ENCODE data around the gene EXOC1L.

The EXOC1L gene

DNA sequence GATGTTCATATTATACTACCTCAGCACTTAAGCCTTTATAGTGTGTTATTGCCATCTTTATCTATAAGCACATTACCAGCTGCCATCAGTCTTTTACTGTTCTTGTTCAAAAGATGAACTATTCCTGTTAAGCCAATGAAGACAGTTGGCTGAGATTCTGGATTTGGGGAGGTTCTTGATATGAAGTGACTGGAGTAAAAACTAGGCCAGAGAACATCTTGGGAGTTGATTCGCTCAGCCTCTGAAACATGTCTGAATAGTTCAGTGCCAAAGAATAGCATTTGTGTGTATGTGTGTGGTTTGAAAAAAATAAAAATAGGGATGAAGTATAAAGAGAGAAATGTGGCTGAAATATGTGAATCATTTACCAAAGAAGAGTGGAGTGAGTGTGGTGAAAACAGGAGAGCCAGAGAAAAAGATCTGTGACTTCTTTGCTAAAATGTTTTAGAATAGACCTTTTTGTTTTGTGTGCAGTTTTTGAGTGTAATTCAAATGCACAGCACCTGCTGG lies 49.0 kb downstream of the EXOC1L start (continued):
- TF ChIP-seq ZNF221 (tag by site-specific recombination; IDR thresholded peaks at IDR 0.05; ENCODE audit: borderline replicate concordance): no peak
- no peak for TF ChIP-seq ZNF473 (tag by site-specific recombination; IDR thresholded peaks at IDR 0.05)
- TF ChIP-seq RBAK (tag by site-specific recombination; IDR thresholded peaks at IDR 0.05): no peak
- TF ChIP-seq ZNF571 (tag by site-specific recombination; IDR thresholded peaks at IDR 0.05): no peak
- TF ChIP-seq ZSCAN23 (tag by site-specific recombination; IDR thresholded peaks at IDR 0.05): no peak

DNA sequence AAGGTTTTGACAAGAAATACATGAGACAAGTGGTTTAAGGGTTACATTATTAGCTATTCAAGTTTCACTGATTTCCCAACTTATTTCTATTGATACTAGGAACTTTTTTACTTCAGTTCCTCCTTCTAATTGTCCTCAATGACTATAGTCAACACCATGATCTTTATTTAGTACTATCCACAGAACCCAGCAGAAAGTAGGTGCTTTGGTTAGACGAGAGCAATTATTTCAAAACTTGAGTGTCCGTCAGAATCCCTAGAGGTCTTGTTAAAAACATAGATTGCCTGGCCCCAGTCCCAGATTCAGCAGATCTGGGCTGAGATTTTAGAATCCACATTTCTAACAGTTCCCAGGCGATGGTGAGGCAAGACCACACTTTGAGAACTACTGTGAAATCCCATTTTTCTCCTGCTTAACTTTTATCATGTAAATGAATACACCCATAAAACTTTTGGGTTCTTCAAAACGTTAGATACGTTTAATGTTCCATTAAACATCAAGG lies 51.8 kb downstream of the EXOC1L start:
- H3K4me1 ChIP-seq (ENCODE audit: control insufficient read depth, insufficient read depth, low read length): no peaks in the 10 kb centered on the region
- no peak overlapping the region for H3K27ac ChIP-seq (ENCODE audit: extremely low read depth, low read depth, low read length)
- POLR2A ChIA-PET: no interaction called here
- CTCF ChIA-PET: interaction anchor here (0.6 kb wide), 1 partner anchor 19 kb away, joined by 5 read pairs; no protein-coding TSS in a partner anchor
- H3K4me3 ChIP-seq (ENCODE audit: low read depth, low read length): no peak overlapping the region
- peaks cover 6 to 57% of the 10 kb centered on the region in 2 experiments; a peak in 2 of 3 replicates for H3K36me3 ChIP-seq (ENCODE audit: control insufficient read depth in 2 of 2, insufficient read depth in 1 of 2, low read length in 2 of 2)
- H3K9me3 ChIP-seq (ENCODE audit: control insufficient read depth, insufficient read depth, low read depth, low read length): no peaks in the 10 kb centered on the region
- TF ChIP-seq ZNF664 (tag by site-specific recombination; IDR thresholded peaks at IDR 0.05) (no peak), HOXC10 (CRISPR knock-in tag; IDR thresholded peaks at IDR 0.05) (no peak), KLF16 (tag by site-specific recombination; IDR thresholded peaks at IDR 0.05) (no peak)

GRCh38 chr4:55874831-55875230 lies 55.2 kb downstream of the EXOC1L start:
- no peak overlapping the region for H3K27ac ChIP-seq (ENCODE audit: extremely low read depth, low read depth, low read length)
- ChIA-PET POLR2A (no interaction called here), CTCF (no interaction called here)
- H3K9me3 ChIP-seq (ENCODE audit: control insufficient read depth, insufficient read depth, low read depth, low read length): no peaks in the 10 kb centered on the region
- no peak for TF ChIP-seq ZNF223 (tag by site-specific recombination; IDR thresholded peaks at IDR 0.05)
- TF ChIP-seq ZNF239 (tag by site-specific recombination; IDR thresholded peaks at IDR 0.05): no peak
- TF ChIP-seq, protein P1, sequence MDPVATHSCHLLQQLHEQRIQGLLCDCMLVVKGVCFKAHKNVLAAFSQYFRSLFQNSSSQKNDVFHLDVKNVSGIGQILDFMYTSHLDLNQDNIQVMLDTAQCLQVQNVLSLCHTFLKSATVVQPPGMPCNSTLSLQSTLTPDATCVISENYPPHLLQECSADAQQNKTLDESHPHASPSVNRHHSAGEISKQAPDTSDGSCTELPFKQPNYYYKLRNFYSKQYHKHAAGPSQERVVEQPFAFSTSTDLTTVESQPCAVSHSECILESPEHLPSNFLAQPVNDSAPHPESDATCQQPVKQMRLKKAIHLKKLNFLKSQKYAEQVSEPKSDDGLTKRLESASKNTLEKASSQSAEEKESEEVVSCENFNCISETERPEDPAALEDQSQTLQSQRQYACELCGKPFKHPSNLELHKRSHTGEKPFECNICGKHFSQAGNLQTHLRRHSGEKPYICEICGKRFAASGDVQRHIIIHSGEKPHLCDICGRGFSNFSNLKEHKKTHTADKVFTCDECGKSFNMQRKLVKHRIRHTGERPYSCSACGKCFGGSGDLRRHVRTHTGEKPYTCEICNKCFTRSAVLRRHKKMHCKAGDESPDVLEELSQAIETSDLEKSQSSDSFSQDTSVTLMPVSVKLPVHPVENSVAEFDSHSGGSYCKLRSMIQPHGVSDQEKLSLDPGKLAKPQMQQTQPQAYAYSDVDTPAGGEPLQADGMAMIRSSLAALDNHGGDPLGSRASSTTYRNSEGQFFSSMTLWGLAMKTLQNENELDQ (tag by site-specific recombination; IDR thresholded peaks at IDR 0.05; ENCODE audit: low read depth): no peak
- TF ChIP-seq ZNF121 (tag by site-specific recombination; IDR thresholded peaks at IDR 0.05): no peak
- no peak for TF ChIP-seq ZNF596 (tag by site-specific recombination; IDR thresholded peaks at IDR 0.05)
- TF ChIP-seq ZNF10 (tag by site-specific recombination; IDR thresholded peaks at IDR 0.05): no peak
- no peak for TF ChIP-seq ZNF544 (tag by site-specific recombination; IDR thresholded peaks at IDR 0.05)
- no peak for TF ChIP-seq ZNF473 (tag by site-specific recombination; IDR thresholded peaks at IDR 0.05)
- TF ChIP-seq, protein P2, sequence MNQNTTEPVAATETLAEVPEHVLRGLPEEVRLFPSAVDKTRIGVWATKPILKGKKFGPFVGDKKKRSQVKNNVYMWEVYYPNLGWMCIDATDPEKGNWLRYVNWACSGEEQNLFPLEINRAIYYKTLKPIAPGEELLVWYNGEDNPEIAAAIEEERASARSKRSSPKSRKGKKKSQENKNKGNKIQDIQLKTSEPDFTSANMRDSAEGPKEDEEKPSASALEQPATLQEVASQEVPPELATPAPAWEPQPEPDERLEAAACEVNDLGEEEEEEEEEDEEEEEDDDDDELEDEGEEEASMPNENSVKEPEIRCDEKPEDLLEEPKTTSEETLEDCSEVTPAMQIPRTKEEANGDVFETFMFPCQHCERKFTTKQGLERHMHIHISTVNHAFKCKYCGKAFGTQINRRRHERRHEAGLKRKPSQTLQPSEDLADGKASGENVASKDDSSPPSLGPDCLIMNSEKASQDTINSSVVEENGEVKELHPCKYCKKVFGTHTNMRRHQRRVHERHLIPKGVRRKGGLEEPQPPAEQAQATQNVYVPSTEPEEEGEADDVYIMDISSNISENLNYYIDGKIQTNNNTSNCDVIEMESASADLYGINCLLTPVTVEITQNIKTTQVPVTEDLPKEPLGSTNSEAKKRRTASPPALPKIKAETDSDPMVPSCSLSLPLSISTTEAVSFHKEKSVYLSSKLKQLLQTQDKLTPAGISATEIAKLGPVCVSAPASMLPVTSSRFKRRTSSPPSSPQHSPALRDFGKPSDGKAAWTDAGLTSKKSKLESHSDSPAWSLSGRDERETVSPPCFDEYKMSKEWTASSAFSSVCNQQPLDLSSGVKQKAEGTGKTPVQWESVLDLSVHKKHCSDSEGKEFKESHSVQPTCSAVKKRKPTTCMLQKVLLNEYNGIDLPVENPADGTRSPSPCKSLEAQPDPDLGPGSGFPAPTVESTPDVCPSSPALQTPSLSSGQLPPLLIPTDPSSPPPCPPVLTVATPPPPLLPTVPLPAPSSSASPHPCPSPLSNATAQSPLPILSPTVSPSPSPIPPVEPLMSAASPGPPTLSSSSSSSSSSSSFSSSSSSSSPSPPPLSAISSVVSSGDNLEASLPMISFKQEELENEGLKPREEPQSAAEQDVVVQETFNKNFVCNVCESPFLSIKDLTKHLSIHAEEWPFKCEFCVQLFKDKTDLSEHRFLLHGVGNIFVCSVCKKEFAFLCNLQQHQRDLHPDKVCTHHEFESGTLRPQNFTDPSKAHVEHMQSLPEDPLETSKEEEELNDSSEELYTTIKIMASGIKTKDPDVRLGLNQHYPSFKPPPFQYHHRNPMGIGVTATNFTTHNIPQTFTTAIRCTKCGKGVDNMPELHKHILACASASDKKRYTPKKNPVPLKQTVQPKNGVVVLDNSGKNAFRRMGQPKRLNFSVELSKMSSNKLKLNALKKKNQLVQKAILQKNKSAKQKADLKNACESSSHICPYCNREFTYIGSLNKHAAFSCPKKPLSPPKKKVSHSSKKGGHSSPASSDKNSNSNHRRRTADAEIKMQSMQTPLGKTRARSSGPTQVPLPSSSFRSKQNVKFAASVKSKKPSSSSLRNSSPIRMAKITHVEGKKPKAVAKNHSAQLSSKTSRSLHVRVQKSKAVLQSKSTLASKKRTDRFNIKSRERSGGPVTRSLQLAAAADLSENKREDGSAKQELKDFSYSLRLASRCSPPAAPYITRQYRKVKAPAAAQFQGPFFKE (tag by site-specific recombination; IDR thresholded peaks at IDR 0.05; ENCODE audit: borderline replicate concordance): no peak
- TF ChIP-seq FEZF1 (tag by site-specific recombination; IDR thresholded peaks at IDR 0.05): no peak
- TF ChIP-seq ZNF837 (tag by site-specific recombination; IDR thresholded peaks at IDR 0.05): no peak
- TF ChIP-seq ZNF768 (tag by site-specific recombination; IDR thresholded peaks at IDR 0.05): no peak
- no peak for TF ChIP-seq ZNF843 (tag by site-specific recombination; IDR thresholded peaks at IDR 0.05)
- TF ChIP-seq, protein P3, sequence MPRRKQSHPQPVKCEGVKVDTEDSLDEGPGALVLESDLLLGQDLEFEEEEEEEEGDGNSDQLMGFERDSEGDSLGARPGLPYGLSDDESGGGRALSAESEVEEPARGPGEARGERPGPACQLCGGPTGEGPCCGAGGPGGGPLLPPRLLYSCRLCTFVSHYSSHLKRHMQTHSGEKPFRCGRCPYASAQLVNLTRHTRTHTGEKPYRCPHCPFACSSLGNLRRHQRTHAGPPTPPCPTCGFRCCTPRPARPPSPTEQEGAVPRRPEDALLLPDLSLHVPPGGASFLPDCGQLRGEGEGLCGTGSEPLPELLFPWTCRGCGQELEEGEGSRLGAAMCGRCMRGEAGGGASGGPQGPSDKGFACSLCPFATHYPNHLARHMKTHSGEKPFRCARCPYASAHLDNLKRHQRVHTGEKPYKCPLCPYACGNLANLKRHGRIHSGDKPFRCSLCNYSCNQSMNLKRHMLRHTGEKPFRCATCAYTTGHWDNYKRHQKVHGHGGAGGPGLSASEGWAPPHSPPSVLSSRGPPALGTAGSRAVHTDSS (tag by site-specific recombination; IDR thresholded peaks at IDR 0.05): no peak
- TF ChIP-seq ZNF266 (tag by site-specific recombination; IDR thresholded peaks at IDR 0.05; ENCODE audit: low read depth): no peak
- no peak for TF ChIP-seq ZNF785 (tag by site-specific recombination; IDR thresholded peaks at IDR 0.05)
- TF ChIP-seq ZNF211 (tag by site-specific recombination; IDR thresholded peaks at IDR 0.05; ENCODE audit: low read depth): no peak
- no peak for TF ChIP-seq ZFHX2 (tag by site-specific recombination; conservative IDR thresholded peaks at IDR 0.05)
- H3K4me1 ChIP-seq (ENCODE audit: control insufficient read depth, insufficient read depth, low read length): no peaks in the 10 kb centered on the region
- peaks cover 0 to 59% of the 10 kb centered on the region in 2 experiments; a peak in 1 of 3 replicates for H3K36me3 ChIP-seq (ENCODE audit: control insufficient read depth in 2 of 2, insufficient read depth in 1 of 2, low read length in 2 of 2)
- H3K4me3 ChIP-seq (ENCODE audit: low read depth, low read length): no peak overlapping the region
